Astrocyte (in vitro differentiated cells and primary cell): ENCODE data around the gene ASIC4. TPM values are rescaled to one million over a fixed set of nuclear protein-coding genes. Genes with fewer than 3 reads are reported as not detected.

Experiments used
- DNase-seq: peaks from one replicate; pipeline ENCODE4 v3.0.0-alpha.2; 2010; ENCODE audit warnings: low read depth
- FAIRE-seq: peaks from 2 replicates; lab custom pipeline; 2011; peaks lifted over from hg19 to GRCh38; lab: Jason Lieb, UNC
- H2AFZ ChIP-seq: 2 replicates; pipeline ENCODE4 v1.6.0; 2012; ENCODE audit warnings: low read depth, low read length, inconsistent platforms
- H3K27ac ChIP-seq: 2 replicates; pipeline ENCODE4 v1.5.1; 2011; ENCODE audit warnings: low read depth, low read length, inconsistent platforms
- H3K27me3 ChIP-seq: 2 replicates; pipeline ENCODE4 v1.6.0; 2011; ENCODE audit warnings: low read length, inconsistent platforms; ENCODE audit not compliant: insufficient read depth
- H3K36me3 ChIP-seq: 2 replicates; pipeline ENCODE4 v1.5.1; 2011; ENCODE audit warnings: low read length, inconsistent platforms; ENCODE audit not compliant: insufficient read depth
- H3K4me1 ChIP-seq: 2 replicates; pipeline ENCODE4 v1.5.1; 2011; ENCODE audit warnings: low read length, inconsistent platforms; ENCODE audit not compliant: insufficient read depth
- H3K4me2 ChIP-seq: 2 replicates; pipeline ENCODE4 v1.6.0; 2012; ENCODE audit warnings: low read length, inconsistent platforms
- H3K4me3 ChIP-seq: 2 replicates; pipeline ENCODE4 v1.5.1; 2011; ENCODE audit warnings: low read depth, mild to moderate bottlenecking, low read length, inconsistent platforms; ENCODE audit not compliant: insufficient read depth
- H3K79me2 ChIP-seq: 2 replicates; pipeline ENCODE4 v1.6.0; 2012; ENCODE audit warnings: mild to moderate bottlenecking, low read length, inconsistent platforms; ENCODE audit not compliant: insufficient read depth
- H3K9ac ChIP-seq: 2 replicates; pipeline ENCODE4 v1.6.0; 2012; ENCODE audit warnings: mild to moderate bottlenecking, low read length, inconsistent platforms
- H3K9me3 ChIP-seq: 2 replicates; pipeline ENCODE4 v1.5.1; 2012; ENCODE audit warnings: low read depth, mild to moderate bottlenecking, low read length, inconsistent platforms; ENCODE audit not compliant: insufficient read depth
- H4K20me1 ChIP-seq: 2 replicates; pipeline ENCODE4 v1.6.0; 2012; ENCODE audit warnings: low read length, inconsistent platforms; ENCODE audit not compliant: insufficient read depth
- H3K27ac Mint-ChIP-seq: one replicate; pipeline ENCODE4 v1.8.0; 2021; ENCODE audit warnings: mild to moderate bottlenecking, mixed read lengths; ENCODE audit not compliant: unreplicated experiment
- H3K27me3 Mint-ChIP-seq: one replicate; pipeline ENCODE4 v1.8.0; 2021; ENCODE audit warnings: low read depth, mixed read lengths; ENCODE audit not compliant: unreplicated experiment
- H3K36me3 Mint-ChIP-seq: one replicate; pipeline ENCODE4 v1.8.0; 2021; ENCODE audit warnings: low read depth, mixed read lengths; ENCODE audit not compliant: unreplicated experiment
- H3K4me1 Mint-ChIP-seq: one replicate; pipeline ENCODE4 v1.8.0; 2021; ENCODE audit warnings: low read depth, mixed read lengths; ENCODE audit not compliant: unreplicated experiment
- H3K4me3 Mint-ChIP-seq: one replicate; pipeline ENCODE4 v1.8.0; 2021; ENCODE audit warnings: mild to moderate bottlenecking, moderate library complexity, mixed read lengths; ENCODE audit not compliant: unreplicated experiment
- H3K9me3 Mint-ChIP-seq: one replicate; pipeline ENCODE4 v1.8.0; 2021; ENCODE audit warnings: mild to moderate bottlenecking, mixed read lengths; ENCODE audit not compliant: unreplicated experiment
- EZH2 ChIP-seq: IDR thresholded peaks from 2 replicates; pipeline ENCODE4 v1.6.1; 2012; ENCODE audit warnings: mild to moderate bottlenecking, low read length, inconsistent platforms; ENCODE audit not compliant: insufficient read depth
- total RNA-seq: library from RNA; stranded (reverse); gene quantifications from 2 replicates; pipeline ENCODE4 v1.2.1, GENCODE V29; 2021
- TF ChIP-seq, protein P1 (sequence below): IDR thresholded peaks from 2 replicates; pipeline ENCODE4 v1.5.1; 2011; ENCODE audit warnings: low read depth, mild to moderate bottlenecking, inconsistent platforms, low read length, moderate library complexity; ENCODE audit not compliant: insufficient read depth

The ASIC4 gene
- total RNA-seq, 1 donor from 2014 or later, result 0.39 TPM

DNA sequence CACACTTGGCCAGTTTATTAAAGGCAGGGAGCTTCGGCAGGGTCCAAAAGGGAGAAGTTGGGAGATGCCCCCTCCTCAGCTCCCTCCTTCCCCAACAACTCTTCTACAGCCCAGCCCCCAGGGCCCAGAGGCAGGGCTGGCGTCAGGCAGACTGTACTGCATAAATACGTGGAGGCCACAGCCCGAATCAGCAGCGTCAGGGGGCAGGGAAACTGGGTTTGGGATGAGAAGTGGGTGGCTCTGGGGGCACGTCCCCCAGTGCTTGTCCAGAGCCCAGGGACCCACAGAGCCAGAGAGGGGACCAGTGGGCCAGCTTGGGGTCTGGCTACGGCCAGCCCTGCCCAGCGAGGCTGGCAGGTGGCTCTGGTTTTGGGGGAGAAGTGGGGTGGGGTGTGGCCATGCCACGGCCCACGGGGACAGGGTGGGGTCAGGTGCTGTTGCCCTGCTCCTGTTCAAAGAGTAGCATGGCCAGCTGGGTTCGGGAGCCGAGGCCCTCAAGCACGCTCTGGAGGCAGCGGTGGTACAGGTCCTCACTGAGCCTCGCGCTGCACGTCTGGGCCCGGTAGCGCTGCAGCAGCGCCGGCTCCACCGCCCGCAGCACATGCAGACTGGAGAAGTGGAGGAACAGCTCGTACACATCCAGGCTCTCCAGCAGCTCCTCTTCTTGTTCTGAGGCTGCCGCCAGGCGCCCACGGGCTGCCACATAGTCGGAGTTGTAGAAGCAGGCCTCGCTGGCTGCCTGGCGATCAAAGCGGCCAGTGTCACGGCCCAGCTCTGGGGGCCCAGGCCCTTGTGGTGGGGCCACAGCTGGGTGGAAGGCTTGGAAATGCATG lies 24.9 kb downstream of the ASIC4 start:
- Mint-ChIP-seq H3K4me1 (peaks cover 7% of the 10 kb centered on the region), H3K27ac (no peak overlapping the region), H3K4me3 (peak overlapping the region; percentile 40), H3K27me3 (peaks cover 2% of the 10 kb centered on the region), H3K36me3 (peaks cover 7% of the 10 kb centered on the region), H3K9me3 (no peaks in the 10 kb centered on the region)
- DNase-seq, result no peak
- no peak for FAIRE-seq
- no peak overlapping the region for H3K27ac ChIP-seq
- peak overlapping the region; percentile 37 for H3K9ac ChIP-seq
- H2AFZ ChIP-seq, result no peak overlapping the region
- no peak overlapping the region for H3K4me3 ChIP-seq
- H3K27me3 ChIP-seq, result no peaks in the 10 kb centered on the region
- peaks cover 13% of the 10 kb centered on the region for H3K36me3 ChIP-seq
- no peak for TF ChIP-seq EZH2
- TF ChIP-seq, protein P1, sequence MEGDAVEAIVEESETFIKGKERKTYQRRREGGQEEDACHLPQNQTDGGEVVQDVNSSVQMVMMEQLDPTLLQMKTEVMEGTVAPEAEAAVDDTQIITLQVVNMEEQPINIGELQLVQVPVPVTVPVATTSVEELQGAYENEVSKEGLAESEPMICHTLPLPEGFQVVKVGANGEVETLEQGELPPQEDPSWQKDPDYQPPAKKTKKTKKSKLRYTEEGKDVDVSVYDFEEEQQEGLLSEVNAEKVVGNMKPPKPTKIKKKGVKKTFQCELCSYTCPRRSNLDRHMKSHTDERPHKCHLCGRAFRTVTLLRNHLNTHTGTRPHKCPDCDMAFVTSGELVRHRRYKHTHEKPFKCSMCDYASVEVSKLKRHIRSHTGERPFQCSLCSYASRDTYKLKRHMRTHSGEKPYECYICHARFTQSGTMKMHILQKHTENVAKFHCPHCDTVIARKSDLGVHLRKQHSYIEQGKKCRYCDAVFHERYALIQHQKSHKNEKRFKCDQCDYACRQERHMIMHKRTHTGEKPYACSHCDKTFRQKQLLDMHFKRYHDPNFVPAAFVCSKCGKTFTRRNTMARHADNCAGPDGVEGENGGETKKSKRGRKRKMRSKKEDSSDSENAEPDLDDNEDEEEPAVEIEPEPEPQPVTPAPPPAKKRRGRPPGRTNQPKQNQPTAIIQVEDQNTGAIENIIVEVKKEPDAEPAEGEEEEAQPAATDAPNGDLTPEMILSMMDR, result no peak
- H3K9me3 ChIP-seq, result no peaks in the 10 kb centered on the region
- H4K20me1 ChIP-seq, result peaks cover 56% of the 10 kb centered on the region
- H3K4me2 ChIP-seq, result peak overlapping the region; percentile 54
- H3K79me2 ChIP-seq, result peaks cover 35% of the 10 kb centered on the region
- H3K4me1 ChIP-seq, result peaks cover 32% of the 10 kb centered on the region

DNA sequence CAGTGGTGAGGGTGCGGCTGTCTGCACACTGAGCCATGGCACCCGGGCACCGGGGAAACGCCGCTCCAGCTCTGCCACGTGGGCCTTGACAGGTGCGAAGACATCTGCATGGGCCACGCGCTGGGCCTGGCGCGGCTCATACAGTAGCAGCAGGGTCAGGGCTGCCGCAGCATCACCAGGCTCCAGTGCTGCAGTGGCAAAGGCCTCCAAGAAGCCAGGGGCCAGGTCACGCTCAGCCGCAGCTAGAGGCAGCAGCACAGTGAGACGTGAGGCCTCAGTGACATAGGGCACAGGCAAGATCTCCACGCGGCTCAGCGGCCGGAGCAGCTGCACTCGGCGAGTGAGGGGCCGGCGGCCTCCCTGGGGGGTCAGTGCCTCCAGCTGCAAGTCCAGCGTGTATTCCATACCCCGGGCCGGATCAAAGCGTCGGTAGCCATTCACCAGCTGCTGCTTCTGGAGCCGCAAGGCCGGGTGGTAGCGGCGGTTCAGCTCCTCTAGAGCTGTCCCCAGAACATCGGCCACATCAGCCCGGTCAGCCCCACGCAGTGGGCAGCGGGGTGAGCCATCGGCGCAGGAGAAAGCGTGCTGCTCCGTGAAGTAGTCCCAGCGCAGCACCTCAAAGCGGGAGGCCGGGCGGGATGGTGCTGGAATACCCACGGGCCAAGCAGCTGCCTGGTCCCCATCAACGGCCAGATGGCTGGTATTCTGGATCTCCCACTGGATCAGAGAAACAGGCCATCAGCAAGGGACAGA lies 25.8 kb downstream of the ASIC4 start:
- no peak overlapping the region for H3K27ac Mint-ChIP-seq
- H3K9me3 Mint-ChIP-seq, result no peaks in the 10 kb centered on the region
- Histone ChIP-seq H3K9me3 (no peaks in the 10 kb centered on the region), H3K27ac (no peak overlapping the region), H3K4me3 (no peak overlapping the region), H3K9ac (no peak overlapping the region), H3K4me2 (no peak overlapping the region), H3K36me3 (peaks cover 13% of the 10 kb centered on the region), H3K79me2 (peaks cover 35% of the 10 kb centered on the region), H3K4me1 (peaks cover 36% of the 10 kb centered on the region), H4K20me1 (peaks cover 56% of the 10 kb centered on the region), H3K27me3 (no peaks in the 10 kb centered on the region), H2AFZ (no peak overlapping the region)
- peaks cover 8% of the 10 kb centered on the region for H3K36me3 Mint-ChIP-seq
- H3K27me3 Mint-ChIP-seq, result peaks cover 6% of the 10 kb centered on the region
- FAIRE-seq, result no peak
- no peak overlapping the region for H3K4me3 Mint-ChIP-seq
- no peak for TF ChIP-seq EZH2
- TF ChIP-seq, protein P1, result no peak
- H3K4me1 Mint-ChIP-seq, result peaks cover 12% of the 10 kb centered on the region
- no peak for DNase-seq
